IMR-90 (cell line): ENCODE measurements around the gene PDC. TPM values are rescaled to one million over a fixed set of nuclear protein-coding genes. Genes with fewer than 3 reads are reported as not detected.

ENCODE experiments used
- ATAC-seq: fragments of 200-7000 bp; cut with Tn5 transposase; 2 replicates; pipeline ENCODE4 v1.9.1; 2020; ENCODE audit warnings: low read depth, mild to moderate bottlenecking, moderate library complexity
- BruUV-seq: library from RNA; stranded (reverse); fragments of 400-500 nt; replicated peaks from 2 replicates; lab custom pipeline; 2021; lab: Mats Ljungman, UMichigan
- CTCF ChIA-PET: fragments of 300-600 bp; formaldehyde crosslinking; extraction: SDS; loops from one replicate; lab custom pipeline; 2021; ENCODE audit warnings: antibody characterized with exemption; lab: Yijun Ruan, JAX
- POLR2A ChIA-PET: fragments of 300-600 bp; sonication (Branson Sonifier 250); formaldehyde crosslinking; loops from one replicate; lab custom pipeline; 2022; ENCODE audit warnings: antibody characterized with exemption; ENCODE audit not compliant: unreplicated experiment; lab: Charles Lee
- DNase-seq: peaks from one replicate; pipeline ENCODE4 v3.0.0; 2013
- H2AFZ ChIP-seq: replicated peaks from 2 replicates; pipeline ENCODE3; 2013; ENCODE audit warnings: low read length, mild to moderate bottlenecking; ENCODE audit not compliant: poor library complexity
- H2AK5ac ChIP-seq: 2 replicates; pipeline ENCODE4 v1.6.1; 2013; ENCODE audit warnings: low read depth, low read length, inconsistent platforms
- H2AK9ac ChIP-seq: replicated peaks from 2 replicates; pipeline ENCODE3; 2013; ENCODE audit warnings: mild to moderate bottlenecking, low read depth, low read length, moderate library complexity; ENCODE audit not compliant: poor library complexity
- H2BK120ac ChIP-seq: 2 replicates; pipeline ENCODE4 v1.6.1; 2013; ENCODE audit warnings: low read depth, low read length, inconsistent platforms
- H2BK15ac ChIP-seq: 3 replicates; pipeline ENCODE4 v1.6.1; 2013; ENCODE audit warnings: low read depth, low read length, inconsistent platforms
- H2BK20ac ChIP-seq: 2 replicates; pipeline ENCODE4 v1.6.1; 2013; ENCODE audit warnings: low read depth, mild to moderate bottlenecking, inconsistent platforms, low read length, moderate library complexity
- H2BK5ac ChIP-seq: 2 replicates; pipeline ENCODE4 v1.6.1; 2013; ENCODE audit warnings: mild to moderate bottlenecking, low read depth, low read length, inconsistent platforms; ENCODE audit not compliant: poor library complexity, severe bottlenecking
- H3K14ac ChIP-seq: replicated peaks from 2 replicates; pipeline ENCODE4 v1.6.1; 2013; ENCODE audit warnings: low read depth, low read length, inconsistent platforms
- H3K18ac ChIP-seq: 2 replicates; pipeline ENCODE4 v1.6.1; 2013; ENCODE audit warnings: low read depth, low read length, control low read depth
- H3K23ac ChIP-seq: 2 replicates; pipeline ENCODE4 v1.6.1; 2013; ENCODE audit warnings: low read depth, low read length, inconsistent platforms
- H3K27ac ChIP-seq: 2 replicates; pipeline ENCODE4 v1.5.1; 2013; ENCODE audit warnings: mild to moderate bottlenecking, control low read depth, low read length; ENCODE audit not compliant: insufficient read depth
- H3K27me3 ChIP-seq: 2 replicates; pipeline ENCODE4 v1.6.1; 2013; ENCODE audit warnings: low read length; ENCODE audit not compliant: control insufficient read depth, insufficient read depth
- H3K36me3 ChIP-seq: 2 replicates; pipeline ENCODE4 v1.6.1; 2013; ENCODE audit warnings: low read length, mixed read lengths; ENCODE audit not compliant: control insufficient read depth, insufficient read depth
- H3K4ac ChIP-seq: 2 replicates; pipeline ENCODE4 v1.6.1; 2013; ENCODE audit warnings: low read depth, low read length, inconsistent platforms
- H3K4me1 ChIP-seq: 2 replicates; pipeline ENCODE4 v1.6.1; 2013; ENCODE audit warnings: low read length, mixed read lengths; ENCODE audit not compliant: control insufficient read depth, insufficient read depth
- H3K4me2 ChIP-seq: 2 replicates; pipeline ENCODE4 v1.6.1; 2013; ENCODE audit warnings: low read depth, mild to moderate bottlenecking, control low read depth, low read length, moderate library complexity
- H3K4me3 ChIP-seq: 2 replicates; pipeline ENCODE4 v1.5.1; 2013; ENCODE audit warnings: low read depth, mild to moderate bottlenecking, control low read depth, low read length, moderate library complexity; ENCODE audit not compliant: insufficient read depth
- H3K56ac ChIP-seq: 2 replicates; pipeline ENCODE4 v1.6.1; 2013; ENCODE audit warnings: low read length, inconsistent platforms; ENCODE audit not compliant: insufficient read depth; ENCODE audit errors: extremely low read depth
- H3K79me1 ChIP-seq, 2 experiments: 2 replicates each; pipeline ENCODE4 v1.6.1; 2013; ENCODE audit warnings: low read length in 2 of 2, inconsistent platforms in 1 of 2, low read depth in 1 of 2
- H3K9ac ChIP-seq: 2 replicates; pipeline ENCODE4 v1.6.1; 2013; ENCODE audit warnings: low read depth, low read length, control low read depth
- H3K9me1 ChIP-seq: 2 replicates; pipeline ENCODE4 v1.6.1; 2013; ENCODE audit warnings: low read length, inconsistent platforms; ENCODE audit not compliant: insufficient read depth
- H3K9me3 ChIP-seq: 2 replicates; pipeline ENCODE4 v1.6.1; 2013; ENCODE audit warnings: low read length; ENCODE audit not compliant: control insufficient read depth, insufficient read depth
- H4K20me1 ChIP-seq: 2 replicates; pipeline ENCODE4 v1.6.1; 2013; ENCODE audit warnings: low read length, inconsistent platforms; ENCODE audit not compliant: insufficient read depth
- H4K5ac ChIP-seq: 2 replicates; pipeline ENCODE4 v1.6.1; 2013; ENCODE audit warnings: mild to moderate bottlenecking, low read depth, low read length, control low read depth
- H4K8ac ChIP-seq, 2 experiments: 2 replicates each; pipeline ENCODE4 v1.6.1; 2013; ENCODE audit warnings: low read depth in 2 of 2, low read length in 2 of 2, control low read depth in 1 of 2, inconsistent platforms in 1 of 2
- H4K91ac ChIP-seq: 2 replicates; pipeline ENCODE4 v1.6.1; 2013; ENCODE audit warnings: low read depth, low read length, inconsistent platforms; ENCODE audit not compliant: insufficient read depth
- CHD1 ChIP-seq: IDR thresholded peaks from 2 replicates; pipeline ENCODE4 v1.6.1; 2012; ENCODE audit warnings: low read depth, low read length, improper control_type of control experiment
- CTCF ChIP-seq: conservative IDR thresholded peaks from 2 replicates; pipeline ENCODE4 v1.5.1; 2012; ENCODE audit warnings: mild to moderate bottlenecking, low read depth, low read length, improper control_type of control experiment
- FOS ChIP-seq: fragments of 150-350 bp; IDR thresholded peaks from 2 replicates; pipeline ENCODE4 v1.6.1; 2016; ENCODE audit warnings: low read depth, low read length
- MAFK ChIP-seq: IDR thresholded peaks from 2 replicates; pipeline ENCODE4 v1.6.1; 2012; ENCODE audit warnings: low read depth, low read length, improper control_type of control experiment
- NFE2L2 ChIP-seq: fragments of 150-350 bp; IDR thresholded peaks from 2 replicates; pipeline ENCODE4 v1.6.1; 2016; ENCODE audit warnings: low read depth, mild to moderate bottlenecking, low read length
- RAD21 ChIP-seq: IDR thresholded peaks from 2 replicates; pipeline ENCODE4 v1.6.1; 2012; ENCODE audit warnings: low read length, improper control_type of control experiment
- WGBS, 2 experiments: methylation state at CpG; one replicate each; pipeline versions ENCODE4 v1.1.5 to v1.1.7; 2013; ENCODE audit warnings: missing lambda C conversion rate in 2 of 2; ENCODE audit not compliant: insufficient read length in 1 of 2; ENCODE audit errors: extremely low coverage in 2 of 2; 5-methylcytosine and 5-hydroxymethylcytosine counted together
- dilution Hi-C: fragments of 300-500 bp; cut with HindIII; formaldehyde crosslinking; loops from one replicate; pipeline ENCODE4 v1.14.3; 2018; ENCODE audit warnings: low sequenced_read_pairs; ENCODE audit not compliant: unreplicated experiment
- in situ Hi-C: fragments of 300-500 bp; cut with MboI; formaldehyde crosslinking; loops from 3 replicates; pipeline ENCODE4 v1.14.3; 2019; ENCODE audit warnings: low sequenced_read_pairs, inconsistent platforms, mixed read lengths
- intact Hi-C: fragments of 100-400 bp; cut with micrococcal nuclease; formaldehyde crosslinking; loops from 2 replicates; pipeline ENCODE4 v1.10.0; 2022
- polyA plus RNA-seq, 3 experiments: library from polyadenylated mRNA; depleted of rRNA; stranded (reverse); fragments of >200 nt; gene quantifications; 2 replicates each; pipeline ENCODE4 v1.2.3, GENCODE V29; 2012; ENCODE audit warnings: low replicate concordance in 1 of 3
- total RNA-seq: library from RNA; depleted of rRNA; stranded (reverse); fragments of >200 nt; gene quantifications from 2 replicates; pipeline ENCODE4 v1.2.3, GENCODE V29; 2012

The PDC gene
- total and polyA plus RNA-seq, 2 of the 4 experiments (the other 2 are of a cell fraction), result not detected

GRCh38 chr1:186446152-186446551 is 14.8 kb downstream of the PDC start:
- ATAC-seq (no peak), DNase-seq (no peak)
- H4K91ac ChIP-seq, result no peak overlapping the region
- no peaks in the 10 kb centered on the region for H4K20me1 ChIP-seq
- no peak overlapping the region for H3K4me3 ChIP-seq
- H3K79me1 ChIP-seq, result no peaks in the 10 kb centered on the region
- H3K27ac ChIP-seq, result no peak overlapping the region
- ChIA-PET CTCF (no interaction called here), POLR2A (no interaction called here)
- H2AK5ac ChIP-seq, result no peak overlapping the region
- dilution Hi-C loops (no loop called here), intact Hi-C loops (no loop called here), in situ Hi-C loops (no loop called here)
- no peaks in the 10 kb centered on the region for H3K9me3 ChIP-seq
- H4K5ac ChIP-seq, result no peak overlapping the region
- TF ChIP-seq CHD1 (no peak), RAD21 (no peak), FOS (no peak), MAFK (0 out of 2 replicates have a peak, but pooled peaks have one; percentile 26), NFE2L2 (no peak), CTCF (no peak)
- no peak overlapping the region for H2BK20ac ChIP-seq
- no peak overlapping the region for H3K14ac ChIP-seq
- WGBS, 2 experiments, result no CpG with 5 or more reads among the region's 4 CpGs
- BruUV-seq, result no TSS peak
- H2AFZ ChIP-seq, result no peak overlapping the region
- no peak overlapping the region for H2AK9ac ChIP-seq
- no peak overlapping the region for H3K4me2 ChIP-seq
- no peak overlapping the region for H3K9ac ChIP-seq
- no peak overlapping the region for H2BK5ac ChIP-seq
- no peaks in the 10 kb centered on the region for H3K27me3 ChIP-seq
- no peaks in the 10 kb centered on the region for H3K4me1 ChIP-seq
- no peak overlapping the region for H2BK15ac ChIP-seq
- H3K9me1 ChIP-seq, result no peaks in the 10 kb centered on the region
- no peak overlapping the region for H3K4ac ChIP-seq
- no peak overlapping the region for H4K8ac ChIP-seq
- no peaks in the 10 kb centered on the region for H3K36me3 ChIP-seq
- no peak overlapping the region for H3K18ac ChIP-seq
- no peak overlapping the region for H3K56ac ChIP-seq
- no peak overlapping the region for H2BK120ac ChIP-seq
- no peak overlapping the region for H3K23ac ChIP-seq
